CD4-positive, alpha-beta T cell treated with Interleukin-6 for 4 hours (primary cell): Measurements from ENCODE around the gene FMN2.
"Not testable (repeated sequence)": the region's sequence is repeated elsewhere in the genome, so short reads cannot be mapped to it uniquely, and the experiment has no call there.

Experiments used
- DNase-seq: peaks from one replicate; pipeline ENCODE4 v3.0.0-alpha.2; 2020; ENCODE audit warnings: mixed read lengths

The FMN2 gene

GRCh38 chr1:240145120-240145519, 53.4 kb downstream of the FMN2 start:
- no peak for DNase-seq

- no peak for DNase-seq
Measured at GRCh38 chr1:240148333-240148732, 56.6 kb downstream of the FMN2 start.

GRCh38 chr1:240149484-240150094, 57.9 kb downstream of the FMN2 start:
- no peak for DNase-seq

- no peak for DNase-seq
Measured at GRCh38 chr1:240151136-240151735, 59.6 kb downstream of the FMN2 start.

GRCh38 chr1:240152611-240153297, 61.1 kb downstream of the FMN2 start:
- DNase-seq: no peak

- no peak for DNase-seq
Measured at GRCh38 chr1:240155605-240156004, 63.9 kb downstream of the FMN2 start.

GRCh38 chr1:240164742-240165141, 73.1 kb downstream of the FMN2 start:
- no peak for DNase-seq

- DNase-seq: no peak
Measured at GRCh38 chr1:240169188-240169587, 77.5 kb downstream of the FMN2 start.

GRCh38 chr1:240170266-240170665, 78.6 kb downstream of the FMN2 start:
- no peak for DNase-seq

- DNase-seq: no peak
Measured at GRCh38 chr1:240170806-240171205, 79.1 kb downstream of the FMN2 start.

- DNase-seq: no peak
Measured at GRCh38 chr1:240171907-240172306, 80.2 kb downstream of the FMN2 start.

GRCh38 chr1:240173836-240174235, 82.2 kb downstream of the FMN2 start:
- DNase-seq: no peak

GRCh38 chr1:240174734-240175133, 83.1 kb downstream of the FMN2 start:
- no peak for DNase-seq

GRCh38 chr1:240178366-240178765, 86.7 kb downstream of the FMN2 start:
- no peak for DNase-seq

GRCh38 chr1:240184682-240185081, 93.0 kb downstream of the FMN2 start:
- not testable (repeated sequence) for DNase-seq

- no peak for DNase-seq
Measured at GRCh38 chr1:240188139-240188538, 96.5 kb downstream of the FMN2 start.

GRCh38 chr1:240189386-240189989, 97.8 kb downstream of the FMN2 start:
- DNase-seq: no peak

- DNase-seq: no peak
Measured at GRCh38 chr1:240190881-240191401, 99.3 kb downstream of the FMN2 start.

- no peak for DNase-seq
Measured at GRCh38 chr1:240192851-240193250, 101.2 kb downstream of the FMN2 start.

GRCh38 chr1:240193679-240194078, 102.0 kb downstream of the FMN2 start:
- DNase-seq: no peak

GRCh38 chr1:240194120-240194519, 102.4 kb downstream of the FMN2 start:
- no peak for DNase-seq

GRCh38 chr1:240198376-240198775, 106.7 kb downstream of the FMN2 start:
- no peak for DNase-seq

GRCh38 chr1:240199758-240200645, 108.3 kb downstream of the FMN2 start:
- DNase-seq: no peak
